OCI-LY3 (cell line): ENCODE results near the gene EDNRB.

ENCODE experiments used
- H2AFZ ChIP-seq: fragments of 200-600, 300-600 bp; shearing (Covaris generic); 2 replicates; pipeline ENCODE4 v1.6.0; 2014; ENCODE audit warnings: antibody characterized with exemption, low read depth, low read length
- H3K27ac ChIP-seq: fragments of 200-600, 300-600 bp; sonication (generic); 2 replicates; pipeline ENCODE4 v1.5.1; 2014; ENCODE audit warnings: mild to moderate bottlenecking, low read length, moderate library complexity, mixed read lengths
- H3K27me3 ChIP-seq: fragments of 200-600, 300-600 bp; sonication (generic); 2 replicates; pipeline ENCODE4 v1.6.1; 2014; ENCODE audit warnings: low read depth, low read length, mixed read lengths
- H3K36me3 ChIP-seq: fragments of 200-600, 300-600 bp; sonication (generic); replicated peaks from 2 replicates; pipeline ENCODE3; 2014; ENCODE audit warnings: low read depth, low read length, mixed read lengths
- H3K4me1 ChIP-seq: fragments of 300-600, 200-600 bp; sonication (generic); 2 replicates; pipeline ENCODE4 v1.6.1; 2014; ENCODE audit warnings: low read length, mixed read lengths
- H3K4me2 ChIP-seq: fragments of 200-600, 300-600 bp; sonication (generic); 2 replicates; pipeline ENCODE4 v1.6.1; 2014; ENCODE audit warnings: low read length, mixed read lengths
- H3K4me3 ChIP-seq: fragments of 300-600, 200-600 bp; sonication (generic); 2 replicates; pipeline ENCODE4 v1.5.1; 2014; ENCODE audit warnings: antibody characterized with exemption, mild to moderate bottlenecking, low read length, moderate library complexity
- H3K79me2 ChIP-seq: fragments of 300-600, 200-600 bp; shearing (Covaris generic); 2 replicates; pipeline ENCODE4 v1.6.1; 2014; ENCODE audit warnings: mild to moderate bottlenecking, low read length, mixed read lengths
- H3K9ac ChIP-seq: fragments of 300-600, 200-600 bp; shearing (Covaris generic); 2 replicates; pipeline ENCODE4 v1.6.0; 2014; ENCODE audit warnings: mild to moderate bottlenecking, low read length, moderate library complexity
- H3K9me3 ChIP-seq: fragments of 200-600, 300-600 bp; shearing (Covaris generic); 2 replicates; pipeline ENCODE4 v1.6.1; 2014; ENCODE audit warnings: low read length, mixed read lengths; ENCODE audit not compliant: insufficient read depth
- H4K20me1 ChIP-seq: fragments of 200-600, 300-600 bp; sonication (generic); 2 replicates; pipeline ENCODE4 v1.6.1; 2016; ENCODE audit warnings: low read length, mixed read lengths; ENCODE audit not compliant: insufficient read depth
- EZH2phosphoT487 ChIP-seq: fragments of 200-600 bp; shearing (Covaris generic); IDR thresholded peaks from 2 replicates; pipeline ENCODE4 v1.6.1; 2018; ENCODE audit warnings: antibody characterized with exemption, mixed run types, low read depth
- TF ChIP-seq, protein P1 (sequence below): fragments of 200-600, 300-600 bp; sonication (generic); IDR thresholded peaks from 2 replicates; pipeline ENCODE4 v1.5.1; 2014; ENCODE audit warnings: antibody characterized with exemption, low read length, low read depth

Gene EDNRB

DNA sequence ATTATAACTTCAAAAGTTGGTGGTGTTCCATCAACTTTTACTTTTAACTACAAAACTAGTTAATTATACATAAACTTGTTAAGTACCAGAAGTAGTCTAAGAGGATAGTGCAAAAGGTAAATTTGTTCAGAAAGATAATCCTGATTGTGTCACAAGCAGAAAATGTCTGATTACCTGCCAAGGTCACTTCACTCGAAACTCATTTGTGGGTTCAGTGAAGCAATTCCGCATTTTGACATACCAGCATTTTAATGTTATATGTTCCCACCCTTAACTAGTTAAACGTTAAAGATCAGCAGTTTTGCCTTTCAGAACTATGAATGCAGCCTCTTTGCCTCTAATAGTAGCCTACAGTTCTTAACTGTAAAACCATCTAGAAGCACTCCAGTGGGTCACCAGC is 5.6 kb downstream of the EDNRB start:
- no peak overlapping the region for H3K9ac ChIP-seq
- no peaks in the 10 kb centered on the region for H3K36me3 ChIP-seq
- no peak overlapping the region for H2AFZ ChIP-seq
- H3K9me3 ChIP-seq, result no peaks in the 10 kb centered on the region
- no peaks in the 10 kb centered on the region for H4K20me1 ChIP-seq
- no peaks in the 10 kb centered on the region for H3K27me3 ChIP-seq
- H3K27ac ChIP-seq, result no peak overlapping the region
- no peak overlapping the region for H3K4me2 ChIP-seq
- no peak overlapping the region for H3K4me3 ChIP-seq
- TF ChIP-seq, protein P1, sequence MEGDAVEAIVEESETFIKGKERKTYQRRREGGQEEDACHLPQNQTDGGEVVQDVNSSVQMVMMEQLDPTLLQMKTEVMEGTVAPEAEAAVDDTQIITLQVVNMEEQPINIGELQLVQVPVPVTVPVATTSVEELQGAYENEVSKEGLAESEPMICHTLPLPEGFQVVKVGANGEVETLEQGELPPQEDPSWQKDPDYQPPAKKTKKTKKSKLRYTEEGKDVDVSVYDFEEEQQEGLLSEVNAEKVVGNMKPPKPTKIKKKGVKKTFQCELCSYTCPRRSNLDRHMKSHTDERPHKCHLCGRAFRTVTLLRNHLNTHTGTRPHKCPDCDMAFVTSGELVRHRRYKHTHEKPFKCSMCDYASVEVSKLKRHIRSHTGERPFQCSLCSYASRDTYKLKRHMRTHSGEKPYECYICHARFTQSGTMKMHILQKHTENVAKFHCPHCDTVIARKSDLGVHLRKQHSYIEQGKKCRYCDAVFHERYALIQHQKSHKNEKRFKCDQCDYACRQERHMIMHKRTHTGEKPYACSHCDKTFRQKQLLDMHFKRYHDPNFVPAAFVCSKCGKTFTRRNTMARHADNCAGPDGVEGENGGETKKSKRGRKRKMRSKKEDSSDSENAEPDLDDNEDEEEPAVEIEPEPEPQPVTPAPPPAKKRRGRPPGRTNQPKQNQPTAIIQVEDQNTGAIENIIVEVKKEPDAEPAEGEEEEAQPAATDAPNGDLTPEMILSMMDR, result no peak
- TF ChIP-seq EZH2phosphoT487, result no peak
- H3K4me1 ChIP-seq, result no peaks in the 10 kb centered on the region
- H3K79me2 ChIP-seq, result no peaks in the 10 kb centered on the region

DNA sequence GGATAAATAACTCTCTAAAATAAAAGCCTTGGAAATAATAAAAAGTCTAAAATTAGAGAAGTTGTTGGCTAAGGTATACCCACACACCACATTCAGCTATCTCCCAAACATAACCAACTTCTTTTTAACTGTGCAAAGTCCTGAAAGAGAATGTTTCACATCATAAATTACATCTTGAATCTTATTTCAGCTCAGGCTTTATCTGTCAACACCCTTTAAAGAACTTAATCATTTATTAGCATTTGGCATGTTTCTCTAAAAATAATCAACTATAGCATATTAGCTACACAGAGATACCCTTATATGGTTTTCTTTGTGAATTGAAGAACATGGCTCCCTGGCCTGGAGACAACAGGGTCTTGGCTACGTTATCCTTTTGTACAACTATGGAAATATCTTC is 6.9 kb downstream of the EDNRB start:
- Histone ChIP-seq H3K36me3 (no peaks in the 10 kb centered on the region), H2AFZ (no peak overlapping the region), H3K9ac (no peak overlapping the region), H3K4me3 (no peak overlapping the region), H4K20me1 (no peaks in the 10 kb centered on the region), H3K4me1 (no peaks in the 10 kb centered on the region), H3K4me2 (no peak overlapping the region), H3K27ac (no peak overlapping the region), H3K27me3 (no peaks in the 10 kb centered on the region), H3K79me2 (no peaks in the 10 kb centered on the region), H3K9me3 (no peaks in the 10 kb centered on the region)
- no peak for TF ChIP-seq EZH2phosphoT487
- TF ChIP-seq, protein P1, result no peak

GRCh38 chr13:77909827-77910226 is 8.8 kb downstream of the EDNRB start:
- no peak overlapping the region for H3K9ac ChIP-seq
- H3K27me3 ChIP-seq, result no peaks in the 10 kb centered on the region
- no peaks in the 10 kb centered on the region for H3K4me1 ChIP-seq
- H3K4me3 ChIP-seq, result no peak overlapping the region
- no peaks in the 10 kb centered on the region for H3K9me3 ChIP-seq
- no peaks in the 10 kb centered on the region for H3K36me3 ChIP-seq
- H4K20me1 ChIP-seq, result no peaks in the 10 kb centered on the region
- no peak overlapping the region for H2AFZ ChIP-seq
- H3K79me2 ChIP-seq, result no peaks in the 10 kb centered on the region
- TF ChIP-seq EZH2phosphoT487, result no peak
- TF ChIP-seq, protein P1, result no peak
- no peak overlapping the region for H3K27ac ChIP-seq
- H3K4me2 ChIP-seq, result no peak overlapping the region

DNA sequence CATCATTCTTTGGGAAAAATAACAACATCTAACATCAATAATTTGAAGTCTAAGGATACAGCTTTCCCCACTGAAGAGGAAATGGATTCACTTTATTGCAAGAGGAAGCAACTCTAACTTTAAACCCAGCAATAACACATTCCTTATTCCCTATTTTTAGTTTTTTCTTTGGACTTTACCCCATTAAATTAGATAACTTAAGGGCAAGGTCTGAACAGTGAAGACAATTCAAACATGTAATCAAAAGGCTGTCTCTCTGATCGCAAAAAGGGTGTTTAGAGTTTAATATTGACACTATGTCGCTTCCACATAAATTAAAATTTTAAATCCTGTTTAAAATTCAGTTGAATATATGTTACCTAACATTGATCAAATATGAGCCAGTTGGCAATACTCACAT is 10.1 kb downstream of the EDNRB start:
- no peaks in the 10 kb centered on the region for H3K4me1 ChIP-seq
- no peaks in the 10 kb centered on the region for H3K79me2 ChIP-seq
- H3K9me3 ChIP-seq, result no peaks in the 10 kb centered on the region; the same call in 1 of the 2 replicates
- no peaks in the 10 kb centered on the region for H3K36me3 ChIP-seq
- H4K20me1 ChIP-seq, result no peaks in the 10 kb centered on the region
- no peak overlapping the region for H3K9ac ChIP-seq
- TF ChIP-seq, protein P1, result no peak
- TF ChIP-seq EZH2phosphoT487, result no peak
- no peak overlapping the region for H3K27ac ChIP-seq
- H3K4me2 ChIP-seq, result no peak overlapping the region
- no peaks in the 10 kb centered on the region for H3K27me3 ChIP-seq
- no peak overlapping the region for H3K4me3 ChIP-seq
- no peak overlapping the region for H2AFZ ChIP-seq
